Right lobe of liver (tissue), 4 donors: ENCODE measurements around the gene ANKRD24.

ENCODE experiments used
- CTCF ChIP-seq, 4 donors: fragments of 200-600 bp in 3 of 4; fragments of 450-650 bp in 1 of 4; IDR thresholded peaks; one replicate each; pipeline versions ENCODE4 v1.5.1 to v1.8.0; 2016 to 2022; ENCODE audit warnings: antibody characterized with exemption in 4 of 4, mild to moderate bottlenecking in 2 of 4
- POLR2A ChIP-seq: fragments of 450-650 bp; IDR thresholded peaks from one replicate; pipeline ENCODE4 v1.6.1; 2017; ENCODE audit warnings: antibody characterized with exemption, mild to moderate bottlenecking
- donor health status: DM: no; HTN: no; CAD: no.
- donor health status: DM: no; HTN: no; CAD: no.
- donor health status: DM: no; HTN: yes; CAD: no.

DNA sequence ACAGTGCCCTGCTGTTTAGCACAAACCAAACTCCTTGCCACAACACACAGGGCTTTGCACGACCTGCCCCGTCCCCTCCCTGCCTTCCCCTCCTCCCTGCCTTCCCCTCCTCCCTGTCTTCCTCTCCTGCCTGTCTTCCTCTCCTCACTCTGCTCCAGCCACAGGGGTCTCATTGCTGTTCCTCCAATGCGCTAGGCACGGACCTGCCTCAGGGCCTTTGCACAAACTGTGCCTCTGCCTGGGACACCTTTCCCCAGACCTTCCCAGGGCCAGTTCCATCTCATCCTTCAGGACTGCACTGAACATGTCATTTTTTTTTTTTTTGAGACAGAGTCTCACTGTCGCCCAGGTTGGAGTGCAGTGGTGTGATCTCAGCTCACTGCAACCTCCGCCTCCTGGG, 30.9 kb upstream of the ANKRD24 start:
- TF ChIP-seq CTCF (IDR thresholded peaks at IDR 0.05) (no peak), POLR2A (no peak)
